PC-9 (cell line): ENCODE data around the gene B3GNT2. TPM values are rescaled to one million over a fixed set of nuclear protein-coding genes. Genes with fewer than 3 reads are reported as not detected.

Experiments
- BruUV-seq: library from RNA; stranded (reverse); fragments of 400-500 nt; replicated peaks from 2 replicates; lab custom pipeline; 2021; lab: Mats Ljungman, UMichigan
- CTCF ChIA-PET: fragments of 300-600 bp; sonication (Branson Sonifier 250); formaldehyde crosslinking; loops from one replicate; lab custom pipeline; 2022; ENCODE audit warnings: antibody characterized with exemption; lab: Charles Lee
- POLR2A ChIA-PET: fragments of 300-600 bp; sonication (Branson Sonifier 250); formaldehyde crosslinking; loops from one replicate; lab custom pipeline; 2022; ENCODE audit warnings: antibody characterized with exemption; ENCODE audit not compliant: unreplicated experiment; lab: Charles Lee
- DNase-seq, 2 experiments: peaks; one replicate each; pipeline versions ENCODE4 v3.0.0 to v3.0.0-alpha.2; 2015 to 2022; ENCODE audit warnings: mixed read lengths in 1 of 2
- H2AFZ ChIP-seq: fragments of 200-600 bp; sonication (generic); 2 replicates; pipeline ENCODE4 v1.8.1; 2017; ENCODE audit warnings: antibody characterized with exemption
- H3F3A ChIP-seq: fragments of 200-600 bp; sonication (generic); 2 replicates; pipeline ENCODE4 v1.8.1; 2017; ENCODE audit warnings: antibody characterized with exemption, mild to moderate bottlenecking, low read depth; ENCODE audit not compliant: insufficient read depth
- H3K27ac ChIP-seq: fragments of 200-600 bp; sonication (generic); 2 replicates; pipeline ENCODE4 v1.6.1; 2016; ENCODE audit warnings: mixed run types
- H3K27me3 ChIP-seq: fragments of 200-600 bp; sonication (generic); 2 replicates; pipeline ENCODE4 v1.6.1; 2016; ENCODE audit warnings: low read depth, mixed run types; ENCODE audit not compliant: insufficient read depth
- H3K36me3 ChIP-seq: fragments of 200-600 bp; sonication (generic); 2 replicates; pipeline ENCODE4 v1.6.1; 2016; ENCODE audit warnings: low read depth, mixed run types
- H3K4me1 ChIP-seq: fragments of 200-600 bp; sonication (generic); replicated peaks from 2 replicates; pipeline ENCODE4 v1.6.1; 2016; ENCODE audit warnings: mixed run types; ENCODE audit not compliant: insufficient read depth
- H3K4me2 ChIP-seq: fragments of 200-600 bp; sonication (generic); 2 replicates; pipeline ENCODE4 v1.6.1; 2017; ENCODE audit warnings: mixed run types
- H3K4me3 ChIP-seq: fragments of 200-600 bp; sonication (generic); 2 replicates; pipeline ENCODE4 v1.6.1; 2016; ENCODE audit warnings: mixed run types
- H3K79me2 ChIP-seq: fragments of 200-600 bp; sonication (generic); 2 replicates; pipeline ENCODE4 v1.6.1; 2017; ENCODE audit warnings: low read depth, mixed run types
- H3K9me2 ChIP-seq: fragments of 200-600 bp; sonication (generic); 2 replicates; pipeline ENCODE4 v1.8.1; 2017; ENCODE audit warnings: mild to moderate bottlenecking; ENCODE audit not compliant: insufficient read depth
- H3K9me3 ChIP-seq: fragments of 200-600 bp; sonication (generic); 2 replicates; pipeline ENCODE4 v1.8.1; 2016; ENCODE audit warnings: low read depth; ENCODE audit not compliant: insufficient read depth
- H4K20me1 ChIP-seq: fragments of 200-600 bp; sonication (generic); 2 replicates; pipeline ENCODE4 v1.8.1; 2017; ENCODE audit not compliant: insufficient read depth
- CTCF ChIP-seq: fragments of 200-600 bp; sonication (generic); conservative IDR thresholded peaks from 2 replicates; pipeline ENCODE4 v1.6.1; 2017; ENCODE audit warnings: mixed run types, antibody characterized with exemption, mild to moderate bottlenecking, moderate library complexity
- EZH2 ChIP-seq: fragments of 200-600 bp; sonication (generic); IDR thresholded peaks from 2 replicates; pipeline ENCODE4 v1.8.0; 2017; ENCODE audit warnings: antibody characterized with exemption, low read depth
- intact Hi-C: fragments of 100-400 bp; cut with micrococcal nuclease; formaldehyde crosslinking; loops from one replicate; pipeline ENCODE4 v1.10.0; 2022; ENCODE audit not compliant: unreplicated experiment
- total RNA-seq: library from RNA; stranded (reverse); gene quantifications from 2 replicates; pipeline ENCODE4 v1.2.3, GENCODE V29; 2021

B3GNT2 gene
- total RNA-seq, 1 experiment from 2014 or later, result 30.8 TPM

GRCh38 chr2:62149708-62150107 is 46.2 kb upstream of the B3GNT2 start:
- Histone ChIP-seq H3K27me3 (no peaks in the 10 kb centered on the region), H3K79me2 (no peaks in the 10 kb centered on the region), H3K4me1 (peaks cover 39% of the 10 kb centered on the region), H3K9me3 (no peaks in the 10 kb centered on the region), H3K4me2 (peak overlapping the region; percentile 39), H3K4me3 (no peak overlapping the region), H4K20me1 (no peaks in the 10 kb centered on the region), H3K27ac (peak overlapping the region; percentile 69), H2AFZ (no peak overlapping the region), H3F3A (peaks cover 19% of the 10 kb centered on the region; the same call in 1 of the 2 replicates), H3K9me2 (no peaks in the 10 kb centered on the region), H3K36me3 (no peaks in the 10 kb centered on the region)
- DNase-seq, result peak; percentile 20 to 83
- no TSS peak for BruUV-seq
- POLR2A ChIA-PET, result no interaction called here
- TF ChIP-seq CTCF (no peak), EZH2 (no peak)
- intact Hi-C loops, result no loop called here
- CTCF ChIA-PET, result no interaction called here

- peak overlapping the region; percentile 3; the same call in 1 of the 2 replicates for H3K27ac ChIP-seq
Measured at GRCh38 chr2:62150597-62151305, 45.2 kb upstream of the B3GNT2 start.

GRCh38 chr2:62151306-62151638 is 44.6 kb upstream of the B3GNT2 start:
- Histone ChIP-seq H3K36me3 (no peaks in the 10 kb centered on the region), H3K79me2 (no peaks in the 10 kb centered on the region), H3K4me2 (no peak overlapping the region), H2AFZ (no peak overlapping the region), H3K4me3 (no peak overlapping the region), H3K27ac (0 out of 2 replicates have a peak overlapping the region, but pooled peaks have one; percentile 3), H3K9me2 (no peaks in the 10 kb centered on the region), H3K9me3 (no peaks in the 10 kb centered on the region), H3K4me1 (peaks cover 39% of the 10 kb centered on the region), H3F3A (peaks cover 19% of the 10 kb centered on the region; the same call in 1 of the 2 replicates), H4K20me1 (no peaks in the 10 kb centered on the region), H3K27me3 (no peaks in the 10 kb centered on the region)
- intact Hi-C loops, result no loop called here
- DNase-seq, result no peak
- no TSS peak for BruUV-seq
- ChIA-PET POLR2A (interaction anchor here (0.6 kb wide), 1 partner anchor 95 kb away, joined by 3 read pairs; no protein-coding TSS in a partner anchor), CTCF (no interaction called here)
- TF ChIP-seq CTCF (no peak), EZH2 (no peak)

More at GRCh38 chr2:62150597-62151305, 45.2 kb upstream of the B3GNT2 start:
- Histone ChIP-seq H3K27me3 (no peaks in the 10 kb centered on the region), H3K9me2 (no peaks in the 10 kb centered on the region), H3K4me2 (no peak overlapping the region), H2AFZ (no peak overlapping the region), H4K20me1 (no peaks in the 10 kb centered on the region), H3K36me3 (no peaks in the 10 kb centered on the region), H3K79me2 (no peaks in the 10 kb centered on the region), H3K4me1 (peaks cover 39% of the 10 kb centered on the region), H3K9me3 (no peaks in the 10 kb centered on the region), H3K4me3 (no peak overlapping the region), H3F3A (peaks cover 19% of the 10 kb centered on the region; the same call in 1 of the 2 replicates)
- POLR2A ChIA-PET, result interaction anchor here (0.6 kb wide), 2 partner anchors 94 to 162 kb away, joined by 3 read pairs; no protein-coding TSS in a partner anchor
- intact Hi-C loops, result no loop called here
- peak in 1 of 2 experiments; percentile 56 for DNase-seq
- TF ChIP-seq EZH2, result no peak
- no peak for TF ChIP-seq CTCF
- CTCF ChIA-PET, result no interaction called here
- BruUV-seq, result no TSS peak
